ENCODE data around the gene ARHGAP24.

ARHGAP24 gene

GRCh38 chr4:86050496-86050895, 575.5 kb downstream of the ARHGAP24 start:
- no peak overlapping the region for H3K27ac Mint-ChIP-seq
- H3K9me3 Mint-ChIP-seq: no peaks in the 10 kb centered on the region
- H3K36me3 Mint-ChIP-seq (ENCODE audit: low read depth): no peaks in the 10 kb centered on the region
- H3K27me3 Mint-ChIP-seq (ENCODE audit: low read depth): no peaks in the 10 kb centered on the region
- TF ChIP-seq, protein P1, sequence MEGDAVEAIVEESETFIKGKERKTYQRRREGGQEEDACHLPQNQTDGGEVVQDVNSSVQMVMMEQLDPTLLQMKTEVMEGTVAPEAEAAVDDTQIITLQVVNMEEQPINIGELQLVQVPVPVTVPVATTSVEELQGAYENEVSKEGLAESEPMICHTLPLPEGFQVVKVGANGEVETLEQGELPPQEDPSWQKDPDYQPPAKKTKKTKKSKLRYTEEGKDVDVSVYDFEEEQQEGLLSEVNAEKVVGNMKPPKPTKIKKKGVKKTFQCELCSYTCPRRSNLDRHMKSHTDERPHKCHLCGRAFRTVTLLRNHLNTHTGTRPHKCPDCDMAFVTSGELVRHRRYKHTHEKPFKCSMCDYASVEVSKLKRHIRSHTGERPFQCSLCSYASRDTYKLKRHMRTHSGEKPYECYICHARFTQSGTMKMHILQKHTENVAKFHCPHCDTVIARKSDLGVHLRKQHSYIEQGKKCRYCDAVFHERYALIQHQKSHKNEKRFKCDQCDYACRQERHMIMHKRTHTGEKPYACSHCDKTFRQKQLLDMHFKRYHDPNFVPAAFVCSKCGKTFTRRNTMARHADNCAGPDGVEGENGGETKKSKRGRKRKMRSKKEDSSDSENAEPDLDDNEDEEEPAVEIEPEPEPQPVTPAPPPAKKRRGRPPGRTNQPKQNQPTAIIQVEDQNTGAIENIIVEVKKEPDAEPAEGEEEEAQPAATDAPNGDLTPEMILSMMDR (IDR thresholded peaks at IDR 0.05; ENCODE audit: unreplicated experiment in 3 of 3): no peak
- H3K4me3 Mint-ChIP-seq: no peak overlapping the region
- H3K4me1 Mint-ChIP-seq: peaks cover 15% of the 10 kb centered on the region
